Upper lobe of left lung (tissue), 4 donors: ENCODE measurements around the gene LGALS9.

Experiments used
- CTCF ChIP-seq, 6 experiments: fragments of 450-650 bp in 4 of 6; fragments of 200-600 bp in 2 of 6; sonication (generic) in 2 of 6; IDR thresholded peaks; one replicate each; pipeline ENCODE4 v1.5.1; 2016 to 2019; ENCODE audit warnings: antibody characterized with exemption in 6 of 6
- EP300 ChIP-seq, 4 donors: sonication (generic); formaldehyde crosslinking; IDR thresholded peaks; one replicate each; pipeline ENCODE4 v1.5.1; 2017; ENCODE audit warnings: antibody characterized with exemption in 4 of 4, control low read depth in 2 of 4
- POLR2A ChIP-seq, 4 donors: fragments of 450-650 bp; IDR thresholded peaks; one replicate each; pipeline ENCODE4 v1.5.1; 2016 to 2017; ENCODE audit warnings: antibody characterized with exemption in 4 of 4, mild to moderate bottlenecking in 2 of 4
- POLR2AphosphoS5 ChIP-seq, 2 donors: sonication (generic); formaldehyde crosslinking; IDR thresholded peaks; one replicate each; pipeline ENCODE4 v1.5.1; 2017; ENCODE audit warnings: antibody characterized with exemption in 2 of 2

- TF ChIP-seq CTCF (IDR thresholded peaks at IDR 0.05) (no peak), EP300 (IDR thresholded peaks at IDR 0.05) (no peak), POLR2A (IDR thresholded peaks at IDR 0.05) (no peak), POLR2AphosphoS5 (IDR thresholded peaks at IDR 0.05) (no peak)
Observed at GRCh38 chr17:27668488-27668823, 37.5 kb downstream of the LGALS9 start.
